Heart left ventricle (tissue), 13 donors: ENCODE measurements around the gene CFAP46.

Experiments used
- POLR2A ChIP-seq, 2 donors: fragments of 450-650 bp; IDR thresholded peaks; one replicate each; pipeline ENCODE4 v1.6.1; 2017; ENCODE audit warnings: antibody characterized with exemption in 2 of 2, mild to moderate bottlenecking in 2 of 2, moderate library complexity in 2 of 2
- TF ChIP-seq, protein P1 (sequence below), 12 donors: fragments of 200-600 bp; sonication (generic) in 4 of 12; IDR thresholded peaks; one replicate each; pipeline versions ENCODE4 v1.5.0 to v1.8.0; 2018 to 2022; ENCODE audit warnings: antibody characterized with exemption in 12 of 12, mild to moderate bottlenecking in 5 of 12
- donor health status: ischemic (EF 13 %, LVEDD 7.1; RV severe dilation, severe dysfunction).
- donor health status: DM: no; HTN: yes; CAD: no.
- donor health status: DM: no; HTN: no; CAD: no.
- donor health status: ischemic (EF 25% LVEDD 6.9; RV normal size, moderate dysfunction).
- donor health status: ischemic (EF 25% LVEDD 5.7; RV mildly dilated, moderate dysfunction).
- donor health status: ischemic (EF 35%, LVEDD 5.7; RV mildly dilated, moderate dysfunction).
- donor health status: nonischemic (EF 11% LVEDD 7.7; RV severe dilation, severe dysfunction).
- donor health status: DM: yes; HTN: yes; CAD: no.
- donor health status: PGD.
- donor health status: ischemic (EF 29% LVEDD 5.4; RV normal size, mild dysfunction).
- donor health status: nonischemic (EF 23%, LVEDD 6.1; RV moderate dilation, normal function).

DNA sequence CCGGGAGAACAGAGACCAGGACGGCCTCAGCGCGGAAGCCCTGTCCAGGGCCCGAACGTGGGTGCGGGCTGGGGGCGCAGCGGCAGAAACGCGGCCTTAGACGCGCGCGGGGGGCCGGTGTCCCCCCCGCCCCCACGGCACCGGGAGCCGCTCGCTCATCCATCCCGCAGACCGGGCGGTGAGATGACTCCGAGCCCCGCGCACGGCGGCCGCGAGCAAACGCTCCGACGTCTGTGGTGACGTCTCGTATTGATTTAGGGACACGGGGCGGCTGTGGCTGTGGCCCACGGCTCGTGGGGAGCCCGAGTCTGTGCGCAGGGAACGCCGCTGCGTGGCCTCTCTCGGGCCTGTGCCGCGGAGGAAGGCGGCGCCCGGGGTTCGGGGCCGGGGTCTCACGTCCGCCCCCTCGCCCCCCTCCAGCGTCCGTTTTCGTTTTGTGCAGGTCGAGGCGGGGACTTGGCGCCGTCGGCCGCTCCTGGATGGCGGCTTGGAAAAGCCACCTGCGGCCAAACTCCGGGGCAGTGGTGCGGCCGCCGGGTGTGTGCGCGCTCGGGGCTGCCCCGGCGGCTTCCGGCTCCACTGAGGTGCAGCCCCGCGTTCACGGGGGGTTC is 155.4 kb downstream of the CFAP46 start:
- TF ChIP-seq, protein P1, sequence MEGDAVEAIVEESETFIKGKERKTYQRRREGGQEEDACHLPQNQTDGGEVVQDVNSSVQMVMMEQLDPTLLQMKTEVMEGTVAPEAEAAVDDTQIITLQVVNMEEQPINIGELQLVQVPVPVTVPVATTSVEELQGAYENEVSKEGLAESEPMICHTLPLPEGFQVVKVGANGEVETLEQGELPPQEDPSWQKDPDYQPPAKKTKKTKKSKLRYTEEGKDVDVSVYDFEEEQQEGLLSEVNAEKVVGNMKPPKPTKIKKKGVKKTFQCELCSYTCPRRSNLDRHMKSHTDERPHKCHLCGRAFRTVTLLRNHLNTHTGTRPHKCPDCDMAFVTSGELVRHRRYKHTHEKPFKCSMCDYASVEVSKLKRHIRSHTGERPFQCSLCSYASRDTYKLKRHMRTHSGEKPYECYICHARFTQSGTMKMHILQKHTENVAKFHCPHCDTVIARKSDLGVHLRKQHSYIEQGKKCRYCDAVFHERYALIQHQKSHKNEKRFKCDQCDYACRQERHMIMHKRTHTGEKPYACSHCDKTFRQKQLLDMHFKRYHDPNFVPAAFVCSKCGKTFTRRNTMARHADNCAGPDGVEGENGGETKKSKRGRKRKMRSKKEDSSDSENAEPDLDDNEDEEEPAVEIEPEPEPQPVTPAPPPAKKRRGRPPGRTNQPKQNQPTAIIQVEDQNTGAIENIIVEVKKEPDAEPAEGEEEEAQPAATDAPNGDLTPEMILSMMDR (IDR thresholded peaks at IDR 0.05), result no peak
- no peak for TF ChIP-seq POLR2A (IDR thresholded peaks at IDR 0.05)
